Muscle of arm (tissue), 12 donors: ENCODE data around the gene ZDHHC11. TPM values are rescaled to one million over a fixed set of nuclear protein-coding genes. Genes with fewer than 3 reads are reported as not detected.
"Not testable (repeated sequence)": the region's sequence is repeated elsewhere in the genome, so short reads cannot be mapped to it uniquely, and the experiment has no call there.

ENCODE experiments used
- DNase-seq: peaks from one replicate; pipeline ENCODE4 v3.0.0-alpha.2; 2013
- polyA plus RNA-seq, 12 donors: library from polyadenylated mRNA; unstranded; fragments of 120-200 nt; gene quantifications; one replicate each; pipeline ENCODE4 v1.2.1, GENCODE V29; 2013; ENCODE audit not compliant: insufficient read length in 12 of 12

Gene ZDHHC11
- polyA plus RNA-seq, 12 donors, result 4.7 to 25.3 (median 9.1) TPM; not detected in 1

GRCh38 chr5:880816-881550 lies 30.2 kb upstream of the ZDHHC11 start:
- DNase-seq, result no peak

GRCh38 chr5:878677-879076 lies 27.9 kb upstream of the ZDHHC11 start:
- not testable (repeated sequence) for DNase-seq

- no peak for DNase-seq
These were observed 27.3 kb upstream of the ZDHHC11 start for GRCh38 chr5:878125-878524.

DNA sequence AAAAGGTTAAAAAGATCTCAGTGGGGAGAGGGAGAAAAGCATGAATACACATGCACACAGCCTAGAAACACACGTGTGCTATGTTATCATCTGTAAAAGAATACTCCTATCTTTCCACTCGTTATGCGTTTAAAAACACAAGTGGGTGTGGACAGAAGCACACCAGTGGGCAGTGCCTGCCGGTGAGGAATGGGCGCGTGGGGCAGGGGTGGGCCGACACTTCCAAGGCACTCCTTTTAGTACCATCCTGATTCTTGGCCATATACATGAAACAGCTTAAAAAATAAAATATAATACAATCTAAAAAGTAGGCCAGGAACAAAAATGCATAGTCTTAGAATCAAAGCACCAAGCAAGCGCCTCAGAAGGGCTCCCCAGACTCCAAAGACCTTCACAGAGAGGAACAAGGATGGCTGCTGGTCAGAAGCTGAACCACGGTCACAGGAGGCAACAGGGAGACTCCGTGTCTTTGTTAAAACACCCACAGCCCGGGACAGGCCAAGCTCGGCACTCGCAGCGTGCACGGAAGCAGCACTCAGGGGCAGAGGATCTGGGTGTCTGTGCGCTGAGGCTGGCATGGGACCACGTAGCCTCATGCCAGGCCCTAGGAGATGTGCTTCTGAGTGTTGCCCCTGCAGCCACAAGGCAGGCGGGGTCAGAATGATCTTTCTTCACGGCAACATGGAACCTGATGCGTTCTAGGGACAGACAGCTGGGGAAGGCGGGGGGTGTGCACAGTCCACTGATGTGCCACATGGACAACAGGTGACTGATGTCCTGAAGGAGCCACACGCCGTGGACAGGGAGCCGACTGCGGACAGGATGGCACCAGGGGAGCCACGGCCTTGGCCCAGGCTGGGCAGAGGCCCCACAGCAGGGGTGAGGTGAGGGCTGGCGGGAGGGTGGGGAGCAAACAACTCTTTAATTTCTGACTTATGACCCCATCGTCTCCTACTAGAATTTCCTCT lies 25.9 kb upstream of the ZDHHC11 start:
- no peak for DNase-seq

DNA sequence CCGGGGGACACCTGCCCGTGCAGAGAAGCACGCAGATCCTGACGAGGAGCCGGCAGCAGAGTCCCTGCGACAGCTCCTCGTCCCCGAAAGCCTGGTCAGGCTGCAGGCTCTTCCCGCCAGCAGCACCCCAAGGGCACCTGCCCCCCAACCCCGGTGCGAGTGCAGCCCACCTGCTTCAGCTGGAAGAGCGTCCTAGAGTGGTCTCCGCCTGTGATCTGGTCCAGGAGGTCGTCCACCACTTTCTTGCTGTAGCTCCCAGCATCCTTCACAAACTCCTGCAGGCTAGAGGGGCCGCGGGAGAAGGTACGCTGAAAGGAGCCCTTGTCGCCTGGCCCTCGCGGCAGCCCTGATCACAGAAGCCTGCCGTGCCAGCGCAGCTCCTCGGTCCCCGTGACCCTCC lies 25.1 kb upstream of the ZDHHC11 start:
- DNase-seq, result no peak

- DNase-seq, result no peak
These were observed 22.5 kb upstream of the ZDHHC11 start for GRCh38 chr5:873328-873727.

- no peak for DNase-seq
These were observed 21.5 kb upstream of the ZDHHC11 start for GRCh38 chr5:872301-872700.

- no peak for DNase-seq
These were observed 21.0 kb upstream of the ZDHHC11 start for GRCh38 chr5:871596-872298.

DNA sequence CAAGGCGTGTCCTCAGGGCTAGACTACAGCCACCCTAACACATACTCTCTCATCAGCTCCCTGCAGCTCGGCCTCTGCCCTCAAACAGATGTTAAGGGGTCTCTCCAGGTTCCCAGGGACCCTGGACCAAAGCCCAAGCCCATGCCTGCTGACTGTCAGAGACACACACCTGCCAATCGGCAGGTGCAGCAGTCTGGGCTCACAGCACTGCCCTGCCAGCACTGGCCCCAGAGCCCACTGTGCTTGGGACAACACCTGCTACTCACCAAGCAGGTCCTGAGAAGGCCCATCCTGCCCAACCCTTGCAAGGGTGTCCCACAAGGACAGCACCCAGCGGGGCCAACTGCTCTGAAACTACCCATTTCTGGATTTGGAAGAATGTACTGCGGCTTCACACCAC lies 20.2 kb upstream of the ZDHHC11 start:
- DNase-seq, result no peak

GRCh38 chr5:868428-869135 lies 17.8 kb upstream of the ZDHHC11 start:
- DNase-seq, result no peak

DNA sequence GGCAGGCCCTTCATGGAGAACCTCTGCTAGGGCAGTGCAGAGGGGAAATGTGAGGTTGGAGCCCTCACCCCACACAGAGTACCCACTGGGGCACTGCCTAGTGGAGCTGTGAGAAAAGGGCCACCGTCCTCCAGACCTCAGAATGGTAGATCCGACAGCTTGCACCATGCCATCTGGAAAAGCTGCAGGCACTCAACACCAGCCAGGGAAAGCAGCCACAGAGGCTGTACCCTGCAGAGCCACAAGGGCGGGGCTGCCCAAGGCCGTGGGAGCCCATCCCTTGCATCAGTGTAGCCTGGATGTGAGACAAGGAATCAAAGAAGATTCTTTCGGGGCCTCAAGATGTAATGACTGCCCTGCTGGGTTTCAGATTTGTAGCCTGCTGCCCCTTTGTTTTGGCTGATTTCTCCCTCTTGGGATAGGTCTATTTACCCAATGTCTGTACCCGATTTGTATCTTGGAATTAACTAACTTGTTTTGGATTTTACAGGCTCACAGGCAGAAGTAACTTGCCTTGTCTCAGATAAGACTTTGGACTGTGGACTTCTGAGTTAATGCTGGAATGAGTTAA lies 16.6 kb upstream of the ZDHHC11 start:
- no peak for DNase-seq

GRCh38 chr5:865771-866170 lies 15.0 kb upstream of the ZDHHC11 start:
- no peak for DNase-seq

GRCh38 chr5:865168-865521 lies 14.4 kb upstream of the ZDHHC11 start:
- DNase-seq, result no peak

DNA sequence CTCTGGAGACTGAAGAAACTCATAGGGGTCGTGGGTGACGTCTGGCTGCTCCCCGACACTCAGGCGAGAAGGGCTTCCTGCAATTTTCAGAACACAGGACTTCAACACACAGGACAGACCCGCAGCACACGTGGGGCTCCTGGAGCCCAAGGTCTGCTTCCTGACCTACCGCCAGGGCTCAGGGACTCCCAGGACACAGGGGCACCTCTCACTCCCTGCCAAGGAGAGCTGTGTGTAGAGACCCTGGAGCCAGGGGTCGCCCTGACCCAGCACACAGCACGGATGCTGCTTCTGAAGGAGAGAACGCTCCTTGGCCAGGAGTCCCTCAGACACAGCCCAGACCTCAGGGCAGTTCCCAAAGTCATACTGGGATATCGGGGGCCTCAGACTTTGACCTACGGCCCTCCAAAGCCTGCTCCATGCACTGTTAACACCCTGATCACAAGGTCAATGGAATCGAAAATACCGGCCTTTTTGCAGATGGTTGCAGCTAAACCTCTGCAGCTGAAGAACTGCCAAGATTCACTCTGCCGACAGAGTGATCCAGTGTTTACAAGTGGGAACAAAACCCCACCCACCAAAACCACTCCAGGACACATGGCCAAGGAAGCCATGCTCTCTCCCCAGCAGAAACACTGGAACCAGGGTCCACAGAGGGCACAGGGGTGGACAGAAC lies 13.8 kb upstream of the ZDHHC11 start:
- DNase-seq, result peak; percentile 24

DNA sequence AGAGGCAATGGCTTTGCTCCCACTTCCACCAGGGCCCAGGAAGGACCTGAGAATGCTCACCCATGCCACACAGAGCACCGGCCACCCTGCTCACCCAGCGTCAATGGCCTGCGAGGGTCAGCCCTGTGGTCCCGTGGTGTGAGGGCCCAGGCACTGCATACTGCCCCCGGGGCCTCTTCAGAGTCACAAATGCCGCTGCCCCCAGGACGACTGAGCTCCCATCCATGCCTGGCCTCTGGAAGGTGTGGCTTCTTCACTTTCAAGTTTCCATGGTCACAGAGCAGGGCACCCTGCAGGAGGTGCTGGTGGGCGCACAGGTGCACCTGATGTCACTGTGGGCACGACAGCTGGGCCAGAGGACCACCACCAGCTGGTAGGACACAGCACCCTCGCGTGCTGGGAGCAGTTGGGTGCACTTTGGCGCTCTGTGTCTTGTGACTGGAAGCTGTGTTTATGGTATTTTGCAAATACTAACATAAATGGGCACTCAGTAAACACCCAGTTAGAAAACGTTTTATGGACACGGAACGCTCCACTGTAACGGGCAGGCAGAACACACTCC lies 12.5 kb upstream of the ZDHHC11 start:
- no peak for DNase-seq

GRCh38 chr5:862367-863243 lies 11.8 kb upstream of the ZDHHC11 start:
- DNase-seq, result no peak

DNA sequence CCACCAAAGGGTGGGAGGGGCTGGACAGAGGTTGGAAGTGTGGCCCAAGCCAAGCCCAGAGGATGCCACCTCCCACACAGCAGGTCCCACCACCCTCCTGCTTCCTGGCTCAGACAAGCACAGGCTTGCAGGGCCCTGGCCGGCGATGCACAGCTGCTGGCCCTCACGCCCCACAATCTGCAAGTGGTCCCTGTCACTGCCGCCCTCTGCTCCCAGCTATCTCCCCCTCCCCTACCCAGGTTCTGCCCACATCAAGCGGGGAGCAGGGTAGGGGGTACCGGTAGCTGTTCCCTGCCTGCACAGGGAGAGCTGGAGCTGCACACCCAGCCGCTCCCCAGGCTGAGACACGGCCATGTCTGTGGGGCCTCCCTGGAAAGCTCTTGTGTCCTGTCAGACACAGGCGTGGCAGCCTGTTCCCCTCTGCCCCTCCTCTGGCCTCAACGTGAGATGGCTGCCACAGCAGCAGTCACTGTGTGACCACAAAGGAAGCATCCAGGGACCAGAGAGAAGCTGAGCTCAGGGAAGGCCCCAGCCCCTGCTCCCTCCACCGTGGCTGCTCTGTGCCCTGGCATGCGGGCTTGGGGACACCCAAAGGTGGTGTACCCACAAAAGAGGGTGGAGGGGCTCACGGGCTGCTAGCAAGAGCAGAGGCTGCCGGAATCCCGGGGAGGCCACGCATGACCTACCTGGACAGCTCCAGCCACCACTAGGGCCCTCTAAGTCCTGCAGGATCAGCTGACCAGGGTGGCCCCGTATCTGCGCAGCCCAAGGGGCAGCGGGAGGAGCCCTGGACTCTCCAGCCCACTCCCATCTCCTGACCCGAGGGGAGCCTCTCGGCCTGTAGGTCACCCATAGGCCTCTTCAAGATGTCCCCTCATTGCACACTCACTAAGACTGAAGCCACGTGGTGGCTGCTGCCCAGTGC lies 10.9 kb upstream of the ZDHHC11 start:
- no peak for DNase-seq

GRCh38 chr5:860506-861150 lies 9.8 kb upstream of the ZDHHC11 start:
- no peak for DNase-seq
